PC-3 (cell line): ENCODE results near the gene IL20RA.

ENCODE experiments used
- CTCF ChIP-seq: fragments of 300-600 bp; sonication (generic); conservative IDR thresholded peaks from 2 replicates; pipeline ENCODE4 v1.5.1; 2017; ENCODE audit warnings: antibody characterized with exemption, low read depth, mild to moderate bottlenecking, low read length
- EZH2phosphoT487 ChIP-seq: fragments of 300-600 bp; sonication (generic); IDR thresholded peaks from 2 replicates; pipeline ENCODE4 v1.6.1; 2018; ENCODE audit warnings: mild to moderate bottlenecking, antibody characterized with exemption, low read length, borderline replicate concordance

- no peak for TF ChIP-seq CTCF
- TF ChIP-seq EZH2phosphoT487: no peak
Measured at GRCh38 chr6:137019476-137020272, 25.1 kb downstream of the IL20RA start.
